Ishikawa (cell line): ENCODE results near the gene CTNNA3.

Experiments
- CEBPB ChIP-seq: IDR thresholded peaks from 2 replicates; pipeline ENCODE4 v1.6.1; 2012
- CREB1 ChIP-seq: IDR thresholded peaks from 2 replicates; pipeline ENCODE4 v1.6.1; 2012; ENCODE audit warnings: low read depth
- EGR1 ChIP-seq: IDR thresholded peaks from 2 replicates; pipeline ENCODE4 v1.6.1; 2012
- EP300 ChIP-seq: IDR thresholded peaks from 2 replicates; pipeline ENCODE4 v1.6.1; 2012; ENCODE audit warnings: borderline replicate concordance
- FOXM1 ChIP-seq: IDR thresholded peaks from 2 replicates; pipeline ENCODE4 v1.6.1; 2012; ENCODE audit warnings: low read depth, borderline replicate concordance
- NFIC ChIP-seq: IDR thresholded peaks from 2 replicates; pipeline ENCODE4 v1.6.1; 2012
- RAD21 ChIP-seq: IDR thresholded peaks from 2 replicates; pipeline ENCODE4 v1.6.1; 2012; ENCODE audit warnings: low read depth
- TAF1 ChIP-seq: IDR thresholded peaks from 2 replicates; pipeline ENCODE4 v1.6.1; 2012; ENCODE audit warnings: low read depth, mild to moderate bottlenecking
- TCF12 ChIP-seq: IDR thresholded peaks from 2 replicates; pipeline ENCODE4 v1.6.1; 2012; ENCODE audit warnings: low read depth
- TEAD4 ChIP-seq: IDR thresholded peaks from 2 replicates; pipeline ENCODE4 v1.6.1; 2012
- YY1 ChIP-seq: IDR thresholded peaks from 2 replicates; pipeline ENCODE4 v1.6.1; 2012; ENCODE audit warnings: low read depth
- ZBTB7A ChIP-seq: IDR thresholded peaks from 2 replicates; pipeline ENCODE4 v1.6.1; 2012; ENCODE audit warnings: low read depth
- TF ChIP-seq, protein P1 (sequence below): IDR thresholded peaks from 2 replicates; pipeline ENCODE4 v1.6.1; 2012; ENCODE audit warnings: low read depth, mild to moderate bottlenecking
- TF ChIP-seq, protein P2 (sequence below): IDR thresholded peaks from 2 replicates; pipeline ENCODE4 v1.6.1; 2012
- TF ChIP-seq, protein P3 (sequence below): IDR thresholded peaks from 2 replicates; pipeline ENCODE4 v1.6.1; 2012

The CTNNA3 gene

DNA sequence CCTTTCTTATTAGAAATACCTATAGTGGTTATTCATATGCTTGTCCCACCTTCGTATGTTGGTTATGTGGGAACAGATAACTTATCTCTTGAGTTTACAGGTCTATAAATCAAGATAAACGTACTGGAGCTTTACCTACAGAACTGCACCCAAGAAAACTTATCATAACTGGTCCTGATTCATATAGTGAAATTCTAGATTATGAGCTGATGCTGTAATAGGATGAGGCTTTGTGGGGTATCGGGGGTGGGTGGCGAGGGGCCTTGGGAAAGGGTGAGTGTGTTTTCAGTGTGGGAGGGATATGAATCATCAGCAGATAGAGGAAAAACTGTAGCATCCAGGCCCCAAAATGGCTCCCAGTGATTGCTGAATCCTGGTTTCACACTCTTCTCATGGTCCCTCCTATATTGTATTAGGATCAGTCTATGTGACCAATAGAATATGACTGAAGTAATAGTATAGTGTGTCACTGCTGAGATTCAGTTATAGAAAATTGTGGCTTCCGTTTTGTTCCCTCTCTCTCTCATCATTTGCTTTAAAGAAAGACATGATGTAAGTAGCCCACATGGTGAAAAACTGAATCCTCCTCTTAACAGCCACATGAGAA is 1476.9 kb downstream of the CTNNA3 start:
- TF ChIP-seq EGR1 (no peak), TAF1 (no peak)

DNA sequence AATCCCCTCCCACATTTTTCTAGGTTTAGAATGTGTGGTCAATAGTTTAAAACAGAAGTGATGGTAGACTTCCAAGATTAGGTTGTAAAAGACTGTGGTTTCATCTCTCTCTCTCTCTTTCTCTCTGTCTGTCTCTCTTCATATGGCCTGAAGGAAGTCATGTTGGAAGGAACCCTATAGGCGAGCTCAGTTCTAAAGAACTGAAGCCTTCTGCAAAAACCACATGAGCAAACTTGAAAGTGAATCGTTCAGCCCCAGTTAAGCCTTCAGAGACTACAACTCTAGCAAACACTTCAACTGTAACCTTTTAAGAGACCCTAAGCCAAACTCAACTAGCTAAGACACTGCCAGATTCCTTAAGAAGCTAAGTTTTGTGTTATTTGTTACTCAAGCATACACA is 1477.7 kb downstream of the CTNNA3 start:
- TF ChIP-seq YY1: no peak
- no peak for TF ChIP-seq TAF1
- no peak for TF ChIP-seq RAD21
- TF ChIP-seq, protein P1, sequence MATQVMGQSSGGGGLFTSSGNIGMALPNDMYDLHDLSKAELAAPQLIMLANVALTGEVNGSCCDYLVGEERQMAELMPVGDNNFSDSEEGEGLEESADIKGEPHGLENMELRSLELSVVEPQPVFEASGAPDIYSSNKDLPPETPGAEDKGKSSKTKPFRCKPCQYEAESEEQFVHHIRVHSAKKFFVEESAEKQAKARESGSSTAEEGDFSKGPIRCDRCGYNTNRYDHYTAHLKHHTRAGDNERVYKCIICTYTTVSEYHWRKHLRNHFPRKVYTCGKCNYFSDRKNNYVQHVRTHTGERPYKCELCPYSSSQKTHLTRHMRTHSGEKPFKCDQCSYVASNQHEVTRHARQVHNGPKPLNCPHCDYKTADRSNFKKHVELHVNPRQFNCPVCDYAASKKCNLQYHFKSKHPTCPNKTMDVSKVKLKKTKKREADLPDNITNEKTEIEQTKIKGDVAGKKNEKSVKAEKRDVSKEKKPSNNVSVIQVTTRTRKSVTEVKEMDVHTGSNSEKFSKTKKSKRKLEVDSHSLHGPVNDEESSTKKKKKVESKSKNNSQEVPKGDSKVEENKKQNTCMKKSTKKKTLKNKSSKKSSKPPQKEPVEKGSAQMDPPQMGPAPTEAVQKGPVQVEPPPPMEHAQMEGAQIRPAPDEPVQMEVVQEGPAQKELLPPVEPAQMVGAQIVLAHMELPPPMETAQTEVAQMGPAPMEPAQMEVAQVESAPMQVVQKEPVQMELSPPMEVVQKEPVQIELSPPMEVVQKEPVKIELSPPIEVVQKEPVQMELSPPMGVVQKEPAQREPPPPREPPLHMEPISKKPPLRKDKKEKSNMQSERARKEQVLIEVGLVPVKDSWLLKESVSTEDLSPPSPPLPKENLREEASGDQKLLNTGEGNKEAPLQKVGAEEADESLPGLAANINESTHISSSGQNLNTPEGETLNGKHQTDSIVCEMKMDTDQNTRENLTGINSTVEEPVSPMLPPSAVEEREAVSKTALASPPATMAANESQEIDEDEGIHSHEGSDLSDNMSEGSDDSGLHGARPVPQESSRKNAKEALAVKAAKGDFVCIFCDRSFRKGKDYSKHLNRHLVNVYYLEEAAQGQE: no peak
- TF ChIP-seq ZBTB7A: no peak
- TF ChIP-seq EGR1: no peak
- no peak for TF ChIP-seq NFIC
- no peak for TF ChIP-seq TEAD4
- TF ChIP-seq FOXM1: no peak
- TF ChIP-seq, protein P2, sequence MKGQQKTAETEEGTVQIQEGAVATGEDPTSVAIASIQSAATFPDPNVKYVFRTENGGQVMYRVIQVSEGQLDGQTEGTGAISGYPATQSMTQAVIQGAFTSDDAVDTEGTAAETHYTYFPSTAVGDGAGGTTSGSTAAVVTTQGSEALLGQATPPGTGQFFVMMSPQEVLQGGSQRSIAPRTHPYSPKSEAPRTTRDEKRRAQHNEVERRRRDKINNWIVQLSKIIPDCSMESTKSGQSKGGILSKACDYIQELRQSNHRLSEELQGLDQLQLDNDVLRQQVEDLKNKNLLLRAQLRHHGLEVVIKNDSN: no peak
- no peak for TF ChIP-seq TCF12
- TF ChIP-seq EP300: no peak
- no peak for TF ChIP-seq CEBPB
- no peak for TF ChIP-seq CREB1
- TF ChIP-seq, protein P3, sequence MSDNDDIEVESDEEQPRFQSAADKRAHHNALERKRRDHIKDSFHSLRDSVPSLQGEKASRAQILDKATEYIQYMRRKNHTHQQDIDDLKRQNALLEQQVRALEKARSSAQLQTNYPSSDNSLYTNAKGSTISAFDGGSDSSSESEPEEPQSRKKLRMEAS: no peak

DNA sequence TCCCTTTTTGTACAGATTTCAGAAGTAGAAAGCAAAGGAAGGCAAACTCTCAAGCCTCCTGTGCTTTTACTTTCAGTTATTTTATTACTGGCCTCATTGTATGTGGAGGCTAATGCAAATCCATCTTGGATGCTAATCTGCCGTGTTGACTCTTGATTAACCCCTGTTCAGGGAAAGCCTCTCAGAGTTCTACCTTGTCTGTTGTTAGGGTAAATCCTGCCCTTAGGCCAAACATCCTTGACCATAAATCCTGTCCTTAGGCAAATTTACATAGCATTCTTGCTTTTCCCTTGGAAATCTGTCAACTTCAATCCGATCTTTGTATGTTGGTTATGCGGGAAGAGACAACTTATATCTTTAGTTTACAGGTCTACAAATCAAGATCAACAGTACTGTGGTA is 1480.1 kb downstream of the CTNNA3 start:
- no peak for TF ChIP-seq CEBPB
- TF ChIP-seq TCF12: no peak
- no peak for TF ChIP-seq NFIC
- TF ChIP-seq, protein P3: no peak
- TF ChIP-seq, protein P2: no peak
- TF ChIP-seq CREB1: no peak
- no peak for TF ChIP-seq ZBTB7A
- TF ChIP-seq RAD21: no peak
- no peak for TF ChIP-seq TEAD4
- no peak for TF ChIP-seq EP300
- TF ChIP-seq, protein P1: no peak

DNA sequence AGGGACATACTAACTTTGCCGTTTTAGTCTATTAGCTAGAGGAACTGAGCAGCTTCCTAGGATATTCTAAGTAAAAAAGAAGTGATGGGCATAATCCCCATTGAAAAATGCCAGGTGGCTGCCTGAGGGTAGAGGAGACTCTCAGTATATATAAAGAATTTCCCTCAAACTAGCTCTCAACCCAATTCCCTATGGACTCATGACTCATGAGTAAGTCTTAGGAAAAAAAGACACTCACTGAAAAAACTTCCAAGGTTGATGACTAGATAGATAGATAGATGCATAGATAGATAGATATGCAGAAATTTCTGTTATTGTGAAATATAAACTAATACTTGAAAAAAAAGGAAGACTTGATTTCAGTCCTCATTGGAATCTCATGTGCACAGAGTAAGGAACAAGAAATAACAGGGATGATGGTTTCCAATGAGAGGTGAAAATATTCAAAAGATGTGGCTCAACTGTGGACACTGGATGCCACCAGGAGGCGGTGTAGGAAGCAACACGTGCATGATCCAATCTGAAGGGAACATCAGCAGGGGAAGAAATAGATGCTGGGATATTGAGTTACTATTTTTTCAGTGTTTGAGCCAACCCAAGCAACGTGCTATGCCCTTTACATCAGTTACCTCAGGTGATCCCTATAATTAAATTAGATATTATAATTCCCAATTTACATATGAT is 1481.1 kb downstream of the CTNNA3 start:
- TF ChIP-seq TCF12: no peak
- peak; percentile 36 for TF ChIP-seq RAD21
- no peak for TF ChIP-seq EGR1

DNA sequence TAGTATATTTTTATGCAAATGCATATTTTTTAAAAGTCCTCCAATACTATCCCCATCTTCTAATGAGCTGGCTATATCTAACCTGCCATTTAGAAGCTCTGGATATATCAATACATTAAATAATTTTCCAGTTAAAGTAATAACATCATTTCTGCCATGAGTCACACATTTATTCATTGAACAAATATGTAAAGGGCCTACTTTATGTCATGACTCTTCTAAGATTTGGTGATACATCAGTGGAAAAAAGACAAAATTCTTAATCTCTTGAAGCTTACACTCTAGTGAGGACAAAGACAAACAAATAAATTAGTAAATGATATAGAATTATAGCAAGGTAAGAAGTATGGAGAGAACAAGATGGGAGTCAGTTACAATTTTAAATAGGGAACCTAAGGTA is 1487.0 kb downstream of the CTNNA3 start:
- no peak for TF ChIP-seq ZBTB7A
- TF ChIP-seq FOXM1: no peak
- TF ChIP-seq, protein P3: no peak
- no peak for TF ChIP-seq RAD21
- no peak for TF ChIP-seq CEBPB
- TF ChIP-seq YY1: no peak
- TF ChIP-seq EP300: no peak
- no peak for TF ChIP-seq TEAD4
- TF ChIP-seq TCF12: no peak
- TF ChIP-seq, protein P2: no peak
- TF ChIP-seq, protein P1: no peak
- TF ChIP-seq TAF1: no peak
- no peak for TF ChIP-seq CREB1
- TF ChIP-seq EGR1: no peak
- TF ChIP-seq NFIC: no peak
